Dendritic cell treated with granulocyte-macrophage colony-stimulating factor and Interleukin-4, amounts not matched to agents 40 ng/mL and 50 ng/mL, for 4 days (primary cell): ENCODE results near the gene CYBB.

Source experiments
- H3K27ac Mint-ChIP-seq: one replicate; pipeline ENCODE4 v1.8.0; 2022; ENCODE audit warnings: mild to moderate bottlenecking, mixed read lengths
- H3K27me3 Mint-ChIP-seq: one replicate; pipeline ENCODE4 v1.8.0; 2022; ENCODE audit warnings: mild to moderate bottlenecking, mixed read lengths
- H3K36me3 Mint-ChIP-seq: one replicate; pipeline ENCODE4 v1.8.0; 2022; ENCODE audit warnings: low read depth, mixed read lengths
- H3K4me1 Mint-ChIP-seq: one replicate; pipeline ENCODE4 v1.8.0; 2022; ENCODE audit warnings: low read depth, mixed read lengths
- H3K4me3 Mint-ChIP-seq: one replicate; pipeline ENCODE4 v1.8.0; 2022; ENCODE audit warnings: mild to moderate bottlenecking, moderate library complexity, mixed read lengths
- H3K9me3 Mint-ChIP-seq: one replicate; pipeline ENCODE4 v1.8.0; 2022; ENCODE audit warnings: mixed read lengths
- intact Hi-C: fragments of 100-400 bp; cut with micrococcal nuclease; formaldehyde crosslinking; loops from one replicate; pipeline ENCODE4 v1.15.0; 2022

Gene CYBB

DNA sequence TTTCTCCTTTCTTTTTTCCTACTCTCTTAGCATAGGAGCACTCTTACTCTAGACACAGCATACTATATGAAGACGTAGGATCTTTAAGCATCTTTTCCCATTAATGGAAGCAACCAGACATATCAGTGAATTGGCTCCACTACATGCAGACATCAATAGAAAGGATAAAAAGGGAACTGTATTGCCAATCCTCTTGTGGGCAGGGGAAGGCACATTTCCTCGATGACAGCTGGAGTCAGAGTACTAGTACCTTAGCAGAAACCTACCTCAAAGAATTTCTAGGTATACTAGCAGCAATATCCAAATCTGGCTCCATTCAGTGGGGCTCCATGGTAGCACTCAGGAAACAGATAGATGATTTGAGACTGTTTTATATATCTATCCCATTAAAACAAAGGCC is 20.1 kb downstream of the CYBB start:
- Mint-ChIP-seq H3K36me3 (peaks cover 84% of the 10 kb centered on the region), H3K27me3 (no peaks in the 10 kb centered on the region), H3K27ac (peak overlapping the region; percentile 81), H3K9me3 (no peaks in the 10 kb centered on the region), H3K4me1 (peaks cover 36% of the 10 kb centered on the region), H3K4me3 (no peak overlapping the region)
- intact Hi-C loops, result no loop called here

DNA sequence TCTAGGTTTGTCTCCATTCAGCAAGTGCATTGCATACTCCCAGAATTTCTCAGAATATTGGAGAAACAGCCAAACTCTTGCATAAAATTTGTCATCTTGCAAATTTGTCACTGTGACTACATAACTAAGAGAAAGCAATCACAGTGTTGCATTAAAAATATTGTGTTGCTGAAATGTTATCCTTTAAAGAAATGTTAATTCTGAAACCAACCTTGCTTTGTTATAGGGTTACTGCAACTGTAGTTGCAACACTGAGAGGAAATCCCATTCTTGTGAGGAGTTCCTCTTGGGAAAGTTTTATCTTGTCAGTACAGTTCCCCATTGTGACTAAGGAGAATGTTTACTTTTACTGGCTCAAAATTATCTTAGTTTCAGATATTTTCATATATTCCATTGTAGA is 20.9 kb downstream of the CYBB start:
- Mint-ChIP-seq H3K9me3 (no peaks in the 10 kb centered on the region), H3K27ac (peak overlapping the region; percentile 81), H3K36me3 (peaks cover 84% of the 10 kb centered on the region), H3K4me1 (peaks cover 30% of the 10 kb centered on the region), H3K27me3 (no peaks in the 10 kb centered on the region), H3K4me3 (peak overlapping the region; percentile 44)
- intact Hi-C loops, result no loop called here

DNA sequence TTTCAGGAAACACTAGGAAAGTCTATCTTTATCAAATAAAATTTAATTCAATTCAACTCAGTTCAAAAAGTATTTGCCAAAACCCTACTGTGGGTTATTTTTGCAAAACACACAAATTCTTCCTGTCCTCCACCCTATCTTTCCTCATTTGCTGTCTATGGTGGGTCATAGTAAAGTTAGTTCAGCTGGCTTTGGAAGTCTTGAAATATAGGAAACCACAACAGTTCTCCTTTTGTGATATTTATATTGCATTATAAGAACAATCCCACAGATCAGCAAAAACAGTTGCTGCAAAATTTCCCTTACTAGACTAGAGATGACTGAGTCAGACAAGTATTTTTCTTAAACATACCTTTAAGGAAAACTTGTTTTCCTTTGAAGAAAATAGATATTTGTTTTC is 22.2 kb downstream of the CYBB start:
- peak overlapping the region; percentile 81 for H3K27ac Mint-ChIP-seq

DNA sequence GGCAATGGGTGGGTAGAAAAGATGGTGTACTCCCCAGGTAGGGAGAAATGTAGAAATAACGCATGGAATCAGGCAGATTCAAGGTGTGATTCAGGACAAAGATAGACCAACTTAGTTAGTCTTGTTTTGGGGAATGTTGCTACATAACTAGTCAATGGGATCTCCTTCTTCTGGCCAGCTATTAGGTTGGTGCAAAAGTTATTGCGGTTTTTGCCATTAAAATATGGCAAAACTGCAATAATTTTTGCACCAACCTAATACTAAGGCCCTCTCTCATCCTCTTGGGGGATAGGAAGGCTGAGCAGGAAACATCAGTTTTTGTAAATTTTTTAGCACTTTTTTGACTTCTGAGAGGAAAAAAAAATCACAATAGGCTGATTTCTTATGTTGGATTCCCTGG is 23.2 kb downstream of the CYBB start:
- no peak overlapping the region for H3K4me3 Mint-ChIP-seq
- no peaks in the 10 kb centered on the region for H3K9me3 Mint-ChIP-seq
- H3K36me3 Mint-ChIP-seq, result peaks cover 87% of the 10 kb centered on the region
- H3K27ac Mint-ChIP-seq, result peak overlapping the region; percentile 81
- peaks cover 44% of the 10 kb centered on the region for H3K4me1 Mint-ChIP-seq
- intact Hi-C loops, result no loop called here
- H3K27me3 Mint-ChIP-seq, result no peaks in the 10 kb centered on the region

More for the DNA sequence above, 22.2 kb downstream of the CYBB start:
- Mint-ChIP-seq H3K4me3 (no peak overlapping the region), H3K36me3 (peaks cover 90% of the 10 kb centered on the region), H3K9me3 (no peaks in the 10 kb centered on the region), H3K27me3 (no peaks in the 10 kb centered on the region), H3K4me1 (peaks cover 39% of the 10 kb centered on the region)
- intact Hi-C loops, result no loop called here

DNA sequence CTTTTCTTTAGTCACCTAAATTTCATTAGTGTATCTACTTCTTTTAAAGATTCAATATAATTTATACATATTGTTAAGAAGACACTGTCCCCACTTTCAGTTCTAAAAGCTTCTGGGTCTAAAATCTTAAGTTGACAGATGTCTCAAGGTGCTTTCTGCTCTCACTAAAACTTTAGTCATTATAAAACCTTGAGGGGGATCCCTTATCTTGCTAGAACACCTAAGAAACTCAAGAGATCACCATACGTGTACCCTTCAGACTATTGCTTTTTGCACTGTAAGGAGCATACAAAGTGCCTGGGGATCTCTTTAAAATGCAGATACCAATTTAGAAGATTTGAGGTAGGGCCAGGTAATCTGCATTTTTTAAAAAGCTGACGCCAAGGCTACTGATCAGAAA is 30.1 kb downstream of the CYBB start:
- H3K27me3 Mint-ChIP-seq, result no peaks in the 10 kb centered on the region
- intact Hi-C loops, result no loop called here
- H3K4me1 Mint-ChIP-seq, result peaks cover 54% of the 10 kb centered on the region
- H3K36me3 Mint-ChIP-seq, result peaks cover 76% of the 10 kb centered on the region
- no peak overlapping the region for H3K4me3 Mint-ChIP-seq
- H3K9me3 Mint-ChIP-seq, result no peaks in the 10 kb centered on the region
- peak overlapping the region; percentile 82 for H3K27ac Mint-ChIP-seq

DNA sequence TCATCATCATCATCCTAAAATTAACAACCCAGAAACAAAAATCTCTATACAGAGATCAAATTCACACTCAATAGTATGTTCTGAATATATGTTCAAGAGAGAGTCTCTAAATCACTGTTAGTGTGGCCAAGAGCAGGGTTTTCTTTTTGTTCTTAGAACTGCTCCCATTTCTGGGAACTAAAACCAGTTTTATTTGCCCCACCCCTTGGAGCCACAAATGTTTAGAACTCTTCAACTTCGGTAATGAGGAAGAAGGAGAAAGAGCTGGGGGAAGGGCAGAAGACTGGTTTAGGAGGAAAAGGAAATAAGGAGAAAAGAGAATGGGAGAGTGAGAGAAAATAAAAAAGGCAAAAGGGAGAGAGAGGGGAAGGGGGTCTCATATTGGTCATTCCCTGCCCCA is 32.3 kb downstream of the CYBB start:
- H3K9me3 Mint-ChIP-seq, result no peaks in the 10 kb centered on the region
- peak overlapping the region; percentile 52 for H3K4me3 Mint-ChIP-seq
- peak overlapping the region; percentile 82 for H3K27ac Mint-ChIP-seq
- H3K27me3 Mint-ChIP-seq, result no peaks in the 10 kb centered on the region
- intact Hi-C loops, result no loop called here
- H3K4me1 Mint-ChIP-seq, result peaks cover 51% of the 10 kb centered on the region
- peaks cover 55% of the 10 kb centered on the region for H3K36me3 Mint-ChIP-seq

DNA sequence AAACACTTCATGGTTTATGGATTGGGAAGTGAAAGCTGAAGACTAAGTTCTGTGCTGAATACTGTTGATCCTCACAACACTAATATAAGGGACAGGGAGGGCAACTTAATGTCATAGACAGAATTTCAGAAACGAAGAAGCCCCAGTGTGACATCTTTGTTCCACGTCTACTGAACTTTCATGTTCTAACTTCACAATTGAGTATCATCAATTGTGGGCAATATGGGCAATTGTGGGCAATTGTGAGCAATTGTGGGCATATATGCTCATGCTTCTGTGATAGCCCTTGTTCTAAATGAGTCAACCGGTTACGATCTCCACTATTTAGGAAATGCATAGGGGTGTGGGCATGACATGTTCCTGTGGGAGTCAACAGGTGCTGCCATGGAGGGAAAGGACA is 33.7 kb downstream of the CYBB start:
- Mint-ChIP-seq H3K4me1 (peaks cover 46% of the 10 kb centered on the region), H3K4me3 (no peak overlapping the region), H3K9me3 (no peaks in the 10 kb centered on the region), H3K36me3 (peaks cover 46% of the 10 kb centered on the region), H3K27me3 (no peaks in the 10 kb centered on the region), H3K27ac (peak overlapping the region; percentile 82)
- intact Hi-C loops, result no loop called here

DNA sequence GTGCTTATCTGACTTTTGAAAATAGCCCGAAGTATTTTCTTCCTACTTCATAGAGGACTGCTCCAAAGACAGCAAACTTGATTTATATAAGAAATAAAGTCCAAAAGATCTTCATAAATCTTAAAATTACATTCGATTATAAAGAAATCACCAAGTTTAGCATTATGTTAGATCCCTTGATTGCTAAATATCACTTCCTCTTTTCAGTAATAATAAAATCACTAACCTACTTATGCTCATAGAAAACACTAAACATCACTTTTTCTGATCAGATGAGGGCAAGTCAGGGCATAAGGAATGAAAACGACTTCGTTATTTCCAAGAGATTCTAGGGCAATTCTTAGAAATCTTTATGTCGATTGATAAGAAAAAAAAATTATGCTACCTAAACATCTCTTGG is 35.5 kb downstream of the CYBB start:
- Mint-ChIP-seq H3K27ac (no peak overlapping the region), H3K27me3 (no peaks in the 10 kb centered on the region), H3K36me3 (peaks cover 31% of the 10 kb centered on the region), H3K9me3 (no peaks in the 10 kb centered on the region), H3K4me3 (no peak overlapping the region), H3K4me1 (peaks cover 45% of the 10 kb centered on the region)
- intact Hi-C loops, result loop anchor here (5.0 kb wide), 1 partner anchor 33 kb away; the partner anchor contains the start of gene CYBB

DNA sequence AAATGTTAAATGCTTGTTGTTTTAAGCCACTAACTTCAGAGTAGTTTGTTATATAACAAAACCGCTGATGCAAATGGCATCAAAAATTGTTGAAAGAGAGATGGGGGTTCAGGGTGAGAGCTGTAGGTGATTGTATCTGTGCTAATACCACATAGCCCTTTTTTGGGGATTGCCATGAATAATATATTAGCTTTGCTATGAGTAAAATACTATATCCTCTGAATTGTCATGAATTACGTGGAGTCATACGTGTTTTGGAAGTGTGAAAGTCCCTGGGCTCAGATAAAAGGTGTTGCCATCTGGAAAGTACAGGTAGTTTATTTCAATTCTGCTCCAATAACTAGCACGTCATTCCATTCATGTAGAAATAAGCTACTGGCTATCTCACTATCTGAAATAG is 36.9 kb downstream of the CYBB start:
- peaks cover 39% of the 10 kb centered on the region for H3K4me1 Mint-ChIP-seq
- H3K36me3 Mint-ChIP-seq, result peaks cover 22% of the 10 kb centered on the region
- H3K4me3 Mint-ChIP-seq, result no peak overlapping the region
- H3K27me3 Mint-ChIP-seq, result no peaks in the 10 kb centered on the region
- intact Hi-C loops, result loop anchor here (5.0 kb wide), 1 partner anchor 34 kb away; the partner anchor contains the start of gene CYBB
- H3K27ac Mint-ChIP-seq, result peak overlapping the region; percentile 8
- no peaks in the 10 kb centered on the region for H3K9me3 Mint-ChIP-seq

DNA sequence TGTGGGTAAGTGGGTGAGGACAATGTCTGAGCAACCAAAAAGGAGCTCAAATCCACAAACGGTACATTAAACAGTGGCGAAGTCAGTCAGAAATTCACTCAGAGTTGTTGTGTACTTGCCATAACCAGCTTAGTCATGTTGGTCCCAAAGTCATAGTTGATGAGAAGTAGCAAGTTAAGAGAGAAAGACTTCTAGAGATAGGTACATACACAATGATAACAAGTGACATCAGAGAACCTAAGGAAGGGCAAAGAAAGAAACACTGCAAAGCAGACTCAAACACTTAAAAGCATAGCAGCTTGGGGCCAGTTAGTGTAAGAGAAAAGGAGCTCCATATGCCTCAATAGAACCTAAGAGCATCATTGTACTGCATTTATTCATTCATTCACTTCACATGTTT is 37.3 kb downstream of the CYBB start:
- intact Hi-C loops, result loop anchor here (5.0 kb wide), 1 partner anchor 35 kb away; the partner anchor contains the start of gene CYBB
- peaks cover 18% of the 10 kb centered on the region for H3K36me3 Mint-ChIP-seq
- H3K9me3 Mint-ChIP-seq, result no peaks in the 10 kb centered on the region
- peaks cover 35% of the 10 kb centered on the region for H3K4me1 Mint-ChIP-seq
- H3K27ac Mint-ChIP-seq, result no peak overlapping the region
- H3K4me3 Mint-ChIP-seq, result no peak overlapping the region
- no peaks in the 10 kb centered on the region for H3K27me3 Mint-ChIP-seq

DNA sequence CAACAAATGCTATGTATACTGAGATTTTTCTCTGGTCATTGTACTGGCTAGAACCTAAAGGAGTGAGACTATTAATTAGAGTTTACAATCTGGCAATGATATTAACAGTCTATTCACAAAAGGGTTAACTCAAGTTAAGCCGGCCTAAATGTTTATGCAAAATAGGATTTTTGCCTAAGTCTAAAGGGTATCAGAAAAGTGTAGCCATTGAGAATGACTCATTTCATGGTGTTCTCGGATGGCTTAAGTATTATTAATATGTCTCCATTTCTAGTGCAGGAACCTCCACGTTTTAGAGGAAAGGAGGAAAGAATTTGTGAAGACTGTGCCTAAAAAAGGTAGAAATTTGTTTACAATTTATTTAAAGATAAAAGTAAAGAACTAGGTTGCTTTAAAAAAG is 37.7 kb downstream of the CYBB start:
- no peaks in the 10 kb centered on the region for H3K27me3 Mint-ChIP-seq
- H3K36me3 Mint-ChIP-seq, result peaks cover 14% of the 10 kb centered on the region
- intact Hi-C loops, result loop anchor here (5.0 kb wide), 1 partner anchor 35 kb away; the partner anchor contains the start of gene CYBB
- no peak overlapping the region for H3K4me3 Mint-ChIP-seq
- H3K9me3 Mint-ChIP-seq, result no peaks in the 10 kb centered on the region
- no peak overlapping the region for H3K27ac Mint-ChIP-seq
- H3K4me1 Mint-ChIP-seq, result peaks cover 33% of the 10 kb centered on the region

DNA sequence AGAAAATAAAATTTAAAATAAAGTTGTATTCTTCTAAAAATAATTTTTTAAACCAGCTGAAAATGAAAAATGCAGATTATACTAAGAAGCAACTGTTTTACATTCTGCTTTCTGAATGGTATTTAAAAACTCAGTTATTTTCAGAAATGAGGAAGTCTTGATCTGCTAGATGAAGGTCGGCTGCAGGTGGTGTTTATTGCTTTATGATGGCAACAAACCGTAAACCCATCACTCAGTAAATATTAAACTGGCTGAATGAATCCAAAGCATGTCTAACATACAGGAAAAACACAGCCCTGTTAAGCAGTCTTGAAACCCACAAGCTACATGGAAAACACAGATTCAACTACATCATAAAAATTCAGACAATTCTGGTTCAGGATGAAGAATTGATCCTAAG is 38.2 kb downstream of the CYBB start:
- peaks cover 13% of the 10 kb centered on the region for H3K36me3 Mint-ChIP-seq
- peaks cover 37% of the 10 kb centered on the region for H3K4me1 Mint-ChIP-seq
- no peaks in the 10 kb centered on the region for H3K27me3 Mint-ChIP-seq
- intact Hi-C loops, result loop anchor here (5.0 kb wide), 1 partner anchor 36 kb away; the partner anchor contains the start of gene CYBB
- H3K27ac Mint-ChIP-seq, result no peak overlapping the region
- no peak overlapping the region for H3K4me3 Mint-ChIP-seq
- no peaks in the 10 kb centered on the region for H3K9me3 Mint-ChIP-seq

DNA sequence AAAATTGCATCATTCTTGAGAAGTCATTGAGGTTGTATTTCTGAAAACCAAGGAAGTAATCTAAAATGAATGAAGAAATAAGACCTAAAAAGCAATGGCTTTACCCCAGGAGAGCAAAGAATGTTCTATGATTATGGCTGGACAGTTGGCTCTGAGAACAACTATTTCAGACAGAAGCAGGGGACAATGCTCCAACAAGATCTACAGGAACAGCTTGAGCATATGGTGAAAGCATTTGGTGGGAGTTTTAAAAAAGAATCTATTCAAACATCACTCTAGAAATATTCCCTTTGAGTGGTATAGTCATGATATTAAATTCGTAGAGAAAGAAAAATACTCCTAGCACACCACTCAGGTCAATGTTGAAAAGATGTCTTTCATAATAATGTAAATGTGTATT is 40.8 kb downstream of the CYBB start:
- Mint-ChIP-seq H3K36me3 (peaks cover 4% of the 10 kb centered on the region), H3K27me3 (no peaks in the 10 kb centered on the region), H3K4me1 (peaks cover 41% of the 10 kb centered on the region), H3K27ac (no peak overlapping the region), H3K4me3 (no peak overlapping the region), H3K9me3 (no peaks in the 10 kb centered on the region)
- intact Hi-C loops, result no loop called here

DNA sequence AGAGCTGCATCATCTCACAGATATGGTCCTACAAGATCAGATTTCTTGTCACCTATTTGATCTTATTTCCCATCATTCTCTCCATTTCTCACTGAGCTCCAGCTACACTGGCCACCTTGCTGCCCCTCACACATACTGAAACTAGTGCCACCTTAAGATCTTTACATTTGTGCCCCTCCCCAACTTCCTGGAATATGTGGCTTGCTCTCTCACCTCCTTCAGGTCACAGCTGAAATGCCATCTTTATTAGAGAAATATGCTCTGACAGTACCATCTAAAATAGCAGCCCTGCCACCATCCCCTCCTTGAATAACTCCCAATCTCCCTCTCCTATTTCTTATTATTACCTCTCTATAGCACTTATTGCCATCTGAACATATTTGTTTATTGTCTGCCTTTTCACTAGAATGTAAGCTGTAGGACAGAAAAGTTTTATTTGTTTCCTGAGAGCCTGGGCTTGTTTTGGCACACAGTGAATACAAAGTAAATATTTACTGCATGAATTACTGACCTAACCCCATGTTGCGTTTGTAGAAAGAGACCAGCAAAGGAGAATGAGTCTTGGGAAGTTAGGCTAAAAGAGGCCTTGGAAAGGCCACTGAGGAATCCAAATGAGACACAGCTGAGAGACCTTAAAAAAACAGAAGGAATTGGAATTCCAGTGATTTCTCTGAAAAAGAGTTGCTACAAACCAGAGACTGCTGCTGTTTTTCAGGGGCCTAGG is 44.8 kb downstream of the CYBB start:
- Mint-ChIP-seq H3K4me1 (peaks cover 26% of the 10 kb centered on the region), H3K27me3 (no peaks in the 10 kb centered on the region), H3K27ac (peak overlapping the region; percentile 4), H3K9me3 (no peaks in the 10 kb centered on the region), H3K4me3 (no peak overlapping the region), H3K36me3 (peaks cover 4% of the 10 kb centered on the region)
- intact Hi-C loops, result loop anchor here (1.0 kb wide), 1 partner anchor 79 kb away; no protein-coding TSS in a partner anchor
